H7 (cell line): ENCODE measurements around the gene SLAMF9. TPM values are rescaled to one million over a fixed set of nuclear protein-coding genes. Genes with fewer than 3 reads are reported as not detected.
A peak's percentile ranks its signal among the peaks of the same experiment; 100 is the strongest.

ENCODE experiments used
- DNase-seq: peaks from one replicate; pipeline ENCODE4 v3.0.0; 2012
- H3K27me3 ChIP-seq: 2 replicates; pipeline ENCODE4 v1.6.0; 2011; ENCODE audit warnings: mild to moderate bottlenecking, low read length; ENCODE audit not compliant: control insufficient read depth, insufficient read depth
- H3K36me3 ChIP-seq: replicated peaks from 2 replicates; pipeline ENCODE4 v1.5.1; 2011; ENCODE audit warnings: low read length; ENCODE audit not compliant: control insufficient read depth, insufficient read depth
- H3K4me3 ChIP-seq: 2 replicates; pipeline ENCODE4 v1.5.1; 2011; ENCODE audit warnings: low read depth, mild to moderate bottlenecking, control low read depth, low read length, moderate library complexity; ENCODE audit not compliant: insufficient read depth
- total RNA-seq: library from RNA; depleted of rRNA; stranded (reverse); fragments of >200 nt; shearing (Covaris generic); gene quantifications from 2 replicates; pipeline ENCODE4 v1.2.3, GENCODE V29; 2014

Gene SLAMF9
- total RNA-seq, 1 experiment from 2014 or later = not detected

GRCh38 chr1:159938211-159938852 lies 15.7 kb downstream of the SLAMF9 start:
- DNase-seq = peak; percentile 38
- Histone ChIP-seq H3K27me3 (no peaks in the 10 kb centered on the region), H3K4me3 (no peak overlapping the region), H3K36me3 (no peaks in the 10 kb centered on the region; the same call in none of the 2 replicates)

GRCh38 chr1:159937054-159937750 lies 16.8 kb downstream of the SLAMF9 start:
- H3K27me3 ChIP-seq = no peaks in the 10 kb centered on the region
- no peak overlapping the region for H3K4me3 ChIP-seq
- DNase-seq = peak; percentile 77

DNA sequence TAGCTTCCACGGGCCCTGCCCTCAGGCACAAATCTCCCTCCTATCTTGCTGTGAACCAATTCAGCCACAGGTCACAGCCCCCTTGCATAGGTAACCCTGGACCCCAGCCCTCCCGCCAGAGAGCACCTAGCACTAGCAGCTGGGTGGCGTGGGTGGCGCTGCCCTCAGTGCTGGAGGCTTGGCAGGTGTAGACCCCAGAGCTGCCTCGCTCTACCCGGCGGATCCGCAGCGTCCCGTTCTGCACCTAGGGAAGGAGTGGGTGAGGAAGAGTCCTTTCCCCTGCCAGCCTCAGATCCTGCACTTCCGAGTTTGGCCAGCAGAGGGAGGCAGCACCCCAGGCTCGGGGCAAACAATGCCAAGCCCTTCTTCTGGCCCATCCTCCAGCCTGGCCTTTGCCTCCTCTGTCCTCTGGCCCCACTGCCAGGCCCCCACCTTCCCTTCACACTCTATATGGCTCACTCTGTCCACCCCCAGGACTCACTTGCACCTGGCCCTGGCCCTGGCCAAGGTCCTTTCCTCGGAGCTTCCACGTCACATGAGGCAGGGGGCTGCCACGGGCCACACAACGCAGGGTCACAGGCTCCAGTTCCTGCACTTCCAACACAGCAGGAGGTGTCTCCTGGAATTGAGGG lies 17.6 kb downstream of the SLAMF9 start:
- no peaks in the 10 kb centered on the region; the same call in none of the 2 replicates for H3K36me3 ChIP-seq
- no peaks in the 10 kb centered on the region for H3K27me3 ChIP-seq
- H3K4me3 ChIP-seq = no peak overlapping the region
- peak; percentile 97 for DNase-seq

More at GRCh38 chr1:159937054-159937750, 16.8 kb downstream of the SLAMF9 start:
- H3K36me3 ChIP-seq = no peaks in the 10 kb centered on the region; the same call in none of the 2 replicates

DNA sequence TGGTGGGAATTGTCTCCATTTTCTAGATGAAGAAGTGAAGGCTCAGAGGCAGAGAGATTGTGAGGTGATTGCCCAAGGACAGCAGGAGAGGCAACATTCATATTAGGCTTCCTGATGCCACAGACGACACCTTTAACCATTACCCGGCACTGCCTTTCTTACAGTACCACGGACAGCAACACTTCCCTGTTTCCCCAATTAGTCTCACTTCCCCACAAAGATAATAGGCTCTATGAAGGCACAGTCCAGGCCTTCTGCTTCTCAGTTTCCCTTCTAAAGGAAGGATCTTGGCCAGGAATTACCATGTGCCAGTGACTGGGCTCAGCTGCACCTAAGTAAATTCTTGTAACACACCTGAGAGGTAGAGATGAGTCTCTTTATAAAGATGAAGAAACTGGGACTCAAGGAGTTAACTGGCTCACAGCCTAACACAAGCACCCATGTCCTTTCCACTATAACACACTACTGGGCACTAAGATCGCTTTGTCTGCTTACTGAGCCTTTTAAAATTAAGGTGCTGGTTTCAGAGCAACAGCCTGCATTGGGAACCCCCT lies 18.2 kb downstream of the SLAMF9 start:
- H3K36me3 ChIP-seq = no peaks in the 10 kb centered on the region; the same call in none of the 2 replicates
- no peaks in the 10 kb centered on the region for H3K27me3 ChIP-seq
- peak; percentile 57 for DNase-seq
- no peak overlapping the region for H3K4me3 ChIP-seq

- H3K4me3 ChIP-seq = no peak overlapping the region
- H3K27me3 ChIP-seq = no peaks in the 10 kb centered on the region; the same call in 1 of the 2 replicates
- peak; percentile 23 for DNase-seq
- no peaks in the 10 kb centered on the region; the same call in none of the 2 replicates for H3K36me3 ChIP-seq
Measured at GRCh38 chr1:159935305-159935704, 18.7 kb downstream of the SLAMF9 start.

DNA sequence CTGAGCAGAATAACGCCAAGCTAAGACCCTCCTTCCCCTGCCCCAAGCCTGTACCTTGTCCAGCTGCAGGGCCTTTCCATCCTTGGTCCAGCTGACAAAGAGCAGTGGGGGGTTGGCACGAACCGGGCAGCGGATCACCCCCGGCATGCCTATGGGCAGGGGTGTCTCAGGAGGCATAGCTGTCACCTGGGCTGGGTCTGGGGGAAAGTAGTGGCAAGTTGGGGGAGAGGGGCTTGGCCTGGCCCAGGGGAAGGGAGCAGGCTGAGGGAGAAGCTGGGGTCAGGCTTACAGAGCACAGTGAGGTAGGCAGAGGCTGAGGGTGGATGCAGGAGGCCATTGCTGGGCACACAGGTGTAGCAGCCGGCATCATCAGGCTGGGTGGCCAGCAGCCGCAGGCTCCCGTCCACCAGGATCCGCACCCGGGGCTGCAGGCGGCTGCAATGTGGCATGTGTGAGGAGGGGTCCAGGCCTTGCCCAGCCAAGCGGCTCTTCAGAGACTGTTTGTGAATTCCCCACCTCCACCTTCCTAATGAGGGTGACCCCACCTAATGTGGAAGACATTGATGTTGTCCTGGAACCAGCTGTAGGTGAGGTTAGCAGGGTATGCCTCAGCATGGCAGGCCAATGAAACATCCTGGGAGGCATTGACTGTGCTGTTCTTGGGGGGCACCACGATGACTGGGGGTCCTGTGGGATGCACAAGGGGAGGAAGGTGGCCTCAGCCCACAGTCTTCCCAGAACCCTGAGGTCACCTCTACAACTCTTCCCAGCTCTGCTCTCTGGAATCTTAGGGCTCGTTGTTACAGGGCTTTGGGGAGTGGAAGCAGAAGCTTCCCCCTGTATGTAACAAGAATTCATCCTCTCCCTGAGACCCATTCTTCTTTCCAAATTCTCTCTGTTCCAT lies 19.6 kb downstream of the SLAMF9 start:
- peaks cover 4% of the 10 kb centered on the region; the same call in 1 of the 2 replicates for H3K27me3 ChIP-seq
- no peaks in the 10 kb centered on the region; the same call in 1 of the 2 replicates for H3K36me3 ChIP-seq
- no peak overlapping the region for H3K4me3 ChIP-seq
- DNase-seq = peak; percentile 22

DNA sequence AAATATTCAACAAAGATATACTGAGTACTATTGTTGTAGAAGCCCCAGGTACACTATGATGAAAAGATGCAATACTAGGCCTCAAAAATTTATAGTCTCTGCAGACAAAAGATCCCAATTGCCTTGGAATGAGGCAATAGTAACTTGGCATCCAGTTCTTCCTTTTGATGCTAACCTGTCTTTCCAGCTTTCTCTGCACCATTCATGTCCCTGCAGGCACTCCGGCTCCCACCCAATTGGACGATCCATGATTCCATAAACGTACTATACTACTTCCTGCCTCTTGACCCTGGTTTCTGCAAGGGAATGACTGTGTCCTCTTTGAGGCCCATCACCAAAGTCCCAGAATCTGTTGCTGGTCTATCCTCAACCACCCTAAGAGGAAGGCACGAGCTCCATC lies 20.7 kb downstream of the SLAMF9 start:
- Histone ChIP-seq H3K36me3 (peaks cover 1% of the 10 kb centered on the region; the same call in 1 of the 2 replicates), H3K27me3 (peaks cover 5% of the 10 kb centered on the region; the same call in 1 of the 2 replicates), H3K4me3 (no peak overlapping the region)
- DNase-seq = no peak

- Histone ChIP-seq H3K4me3 (no peak overlapping the region), H3K27me3 (peaks cover 5% of the 10 kb centered on the region; the same call in 1 of the 2 replicates), H3K36me3 (peaks cover 3% of the 10 kb centered on the region)
- DNase-seq = peak; percentile 41
Measured at GRCh38 chr1:159932296-159933285, 21.4 kb downstream of the SLAMF9 start.

DNA sequence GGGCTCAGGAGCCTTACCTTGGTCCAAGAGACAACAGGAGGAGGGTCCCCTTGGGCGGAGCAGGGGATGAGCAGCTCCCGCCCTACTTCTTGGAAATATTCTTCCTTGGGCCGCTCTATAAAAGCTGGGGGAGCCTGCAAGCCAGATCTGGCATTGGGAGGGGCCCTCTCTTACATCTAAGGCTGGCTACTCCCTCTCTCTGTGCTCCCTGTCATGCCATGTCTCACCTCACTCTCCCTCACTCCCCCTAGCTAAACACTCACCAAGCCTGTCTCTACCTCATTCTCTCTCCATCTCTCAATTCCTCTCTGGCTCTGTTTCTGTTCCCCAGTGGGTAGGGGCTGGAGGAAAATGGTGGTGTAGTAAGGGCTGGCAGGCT lies 22.3 kb downstream of the SLAMF9 start:
- Histone ChIP-seq H3K27me3 (peaks cover 5% of the 10 kb centered on the region; the same call in 1 of the 2 replicates), H3K36me3 (peaks cover 6% of the 10 kb centered on the region), H3K4me3 (no peak overlapping the region)
- peak; percentile 10 for DNase-seq

DNA sequence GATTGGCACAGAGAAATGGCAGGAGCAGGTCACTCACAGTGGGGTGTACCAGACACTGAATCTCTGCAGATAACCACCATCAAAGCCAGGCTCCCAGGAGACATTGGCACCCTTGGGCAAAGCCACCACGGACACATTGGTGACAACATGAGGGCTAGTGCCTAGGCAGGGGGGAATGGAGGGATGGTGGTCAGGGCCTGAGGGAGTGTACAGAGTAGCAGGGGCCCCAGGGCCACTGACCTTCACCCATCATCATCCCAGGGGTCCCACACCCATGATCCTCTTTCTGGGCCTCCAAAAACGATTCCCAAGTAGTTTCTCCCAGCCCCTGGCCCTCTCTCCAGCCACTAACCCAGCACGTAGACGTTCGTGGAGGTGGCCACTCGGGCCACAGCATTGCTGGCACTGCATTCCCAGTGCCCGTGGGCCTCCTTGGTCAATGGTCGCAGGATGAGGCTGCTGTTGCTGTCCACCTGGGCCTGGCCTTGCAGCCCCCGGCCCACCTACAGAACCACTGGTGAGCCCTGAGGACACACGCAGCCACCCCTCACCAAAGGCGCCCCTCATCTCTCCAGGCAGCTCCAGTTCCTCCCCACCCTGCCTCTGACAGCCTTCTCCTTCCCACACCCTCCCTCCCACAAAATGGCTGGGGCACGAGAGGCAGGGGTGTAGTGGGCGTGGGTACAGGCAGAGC lies 22.8 kb downstream of the SLAMF9 start:
- peaks cover 5% of the 10 kb centered on the region; the same call in 1 of the 2 replicates for H3K27me3 ChIP-seq
- peaks cover 6% of the 10 kb centered on the region for H3K36me3 ChIP-seq
- DNase-seq = peak; percentile 19
- H3K4me3 ChIP-seq = no peak overlapping the region

DNA sequence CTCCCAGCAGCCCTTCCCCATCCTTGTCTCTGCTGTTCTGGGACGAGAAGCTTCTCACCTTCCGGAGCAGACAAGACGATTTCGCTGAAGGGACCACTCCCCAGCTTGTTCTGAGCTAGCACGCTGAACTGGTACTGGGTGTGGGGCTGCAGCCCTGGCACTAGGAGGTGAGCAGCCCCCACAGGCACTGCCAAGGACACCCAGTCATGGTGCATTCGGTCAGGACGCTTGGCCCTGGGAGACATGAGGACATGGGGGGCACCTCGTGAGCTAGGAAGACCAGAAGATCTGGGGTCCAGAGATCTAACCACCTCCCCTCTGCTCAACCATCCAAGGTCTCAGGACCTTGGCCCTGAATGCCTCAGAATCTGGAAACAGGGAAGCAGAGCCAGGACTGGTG lies 23.4 kb downstream of the SLAMF9 start:
- Histone ChIP-seq H3K4me3 (no peak overlapping the region), H3K27me3 (peaks cover 5% of the 10 kb centered on the region; the same call in 1 of the 2 replicates), H3K36me3 (peaks cover 6% of the 10 kb centered on the region)
- DNase-seq = peak; percentile 20

- Histone ChIP-seq H3K27me3 (peaks cover 5% of the 10 kb centered on the region; the same call in 1 of the 2 replicates), H3K4me3 (peak overlapping the region; percentile 43; the same call in 1 of the 2 replicates), H3K36me3 (peaks cover 6% of the 10 kb centered on the region)
- DNase-seq = no peak
Measured at GRCh38 chr1:159930216-159930615, 23.8 kb downstream of the SLAMF9 start.
